GM18868 (cell line): ENCODE measurements around the gene TMEM69.
"Not testable (repeated sequence)": the region's sequence is repeated elsewhere in the genome, so short reads cannot be mapped to it uniquely, and the experiment has no call there.

Experiments
- ATAC-seq: cut with Tn5 transposase; IDR thresholded peaks from one replicate; pipeline ENCODE4 v1.9.1; 2021; ENCODE audit warnings: mild to moderate bottlenecking, moderate library complexity; ENCODE audit not compliant: unreplicated experiment

TMEM69 gene

DNA sequence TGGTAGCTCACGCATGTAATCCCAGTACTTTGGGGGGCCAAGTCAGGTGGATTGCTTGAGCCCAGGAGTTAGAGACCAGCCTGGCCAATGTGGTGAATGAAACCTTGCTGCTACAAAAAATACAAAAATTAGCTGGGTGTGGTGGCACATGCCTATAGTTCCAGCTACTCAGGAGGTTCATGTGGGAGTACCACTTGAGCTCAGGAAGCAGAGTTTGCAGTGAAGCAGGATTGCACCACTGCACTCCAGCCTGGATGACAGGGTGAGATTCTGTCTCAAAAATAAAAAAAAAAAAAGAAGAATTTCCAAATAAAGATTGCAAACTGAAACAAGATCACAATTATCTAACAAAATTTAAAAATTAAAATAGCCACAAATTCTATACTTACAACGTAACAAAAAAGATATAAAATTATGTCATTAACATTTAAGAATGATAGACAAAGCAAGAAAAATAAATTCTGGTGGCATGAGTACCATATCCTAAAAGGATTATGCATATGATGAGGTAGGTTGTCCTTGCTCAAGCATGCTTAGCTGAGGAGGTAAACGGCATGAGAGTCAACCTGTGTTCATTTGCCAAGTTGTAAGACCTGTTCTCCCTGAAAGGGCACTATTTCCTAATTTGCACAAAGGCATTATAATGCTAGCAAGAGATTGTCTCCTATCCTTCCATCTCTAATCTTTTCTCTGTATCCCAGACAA, 42.2 kb downstream of the TMEM69 start:
- ATAC-seq: no peak

DNA sequence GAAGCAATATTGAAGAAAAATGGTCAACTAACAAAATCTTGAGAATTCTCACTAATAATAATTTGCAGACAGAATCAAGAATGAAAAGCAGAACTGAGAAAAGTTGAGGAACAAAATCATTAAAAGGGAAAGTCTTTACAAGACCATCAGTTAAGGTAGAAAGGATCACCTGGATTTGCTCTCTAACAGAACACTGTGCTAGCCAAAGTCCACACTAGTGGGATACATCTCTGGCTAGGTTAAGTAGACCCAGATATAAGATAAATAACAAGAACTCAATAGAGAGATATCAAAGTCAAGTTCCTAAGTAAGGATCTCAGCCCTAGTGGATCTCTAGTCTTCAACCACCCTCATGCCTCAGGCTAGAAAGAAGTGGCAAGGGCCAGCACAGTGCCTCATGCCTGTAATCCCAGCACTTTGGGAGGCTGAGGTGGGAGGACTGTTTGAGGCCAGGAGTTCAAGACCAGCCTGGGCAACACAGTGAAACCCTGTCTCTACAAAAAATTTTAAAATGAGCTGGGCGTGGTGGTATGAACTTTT, 42.9 kb downstream of the TMEM69 start:
- no peak for ATAC-seq

DNA sequence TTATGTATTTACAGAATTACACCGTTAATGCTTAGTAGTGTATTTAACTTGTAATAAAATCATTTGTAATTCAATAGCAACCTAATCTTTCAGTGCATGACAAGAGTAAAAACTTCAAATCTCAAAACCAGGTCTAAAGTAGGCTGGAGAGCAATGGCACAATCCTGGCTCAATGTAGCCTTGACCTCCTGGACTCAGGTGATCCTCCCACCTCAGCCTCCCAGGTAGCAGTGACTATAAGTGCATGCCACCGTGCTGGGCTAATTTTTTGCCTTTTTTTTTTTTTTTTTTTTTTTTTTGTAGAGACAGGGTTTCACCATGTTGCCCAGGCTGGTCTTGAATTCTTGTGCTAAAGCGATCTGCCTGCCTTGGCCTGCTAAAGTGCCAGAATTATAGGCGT, 51.2 kb downstream of the TMEM69 start:
- no peak for ATAC-seq

DNA sequence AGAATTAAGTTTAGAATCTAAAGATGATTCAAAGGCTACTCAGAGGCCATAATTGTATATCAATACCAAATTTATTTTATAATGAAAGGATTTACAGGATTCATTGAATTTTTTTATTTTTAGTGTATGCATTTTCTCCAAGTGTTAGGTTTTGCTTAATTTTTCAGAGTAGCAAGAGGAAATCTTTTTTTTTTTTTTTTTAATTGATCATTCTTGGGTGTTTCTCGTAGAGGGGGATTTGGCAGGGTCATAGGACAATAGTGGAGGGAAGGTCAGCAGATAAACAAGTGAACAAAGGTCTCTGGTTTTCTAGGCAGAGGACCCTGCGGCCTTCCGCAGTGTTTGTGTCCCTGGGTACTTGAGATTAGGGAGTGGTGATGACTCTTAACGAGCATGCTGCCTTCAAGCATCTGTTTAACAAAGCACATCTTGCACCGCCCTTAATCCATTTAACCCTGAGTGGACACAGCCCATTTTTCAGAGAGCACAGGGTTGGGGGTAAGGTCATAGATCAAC, 51.7 kb downstream of the TMEM69 start:
- ATAC-seq: not testable (repeated sequence)
